Stimulated activated CD8-positive, alpha-beta memory T cell treated with anti-CD3 and anti-CD28 coated beads, Interleukin-15, amount 100 ng/mL, for 48 hours (primary cell): ENCODE data around the gene ZNF281.
A peak's percentile ranks its signal among the peaks of the same experiment; 100 is the strongest.
"Not testable (repeated sequence)": the region's sequence is repeated elsewhere in the genome, so short reads cannot be mapped to it uniquely, and the experiment has no call there.

Source experiments
- DNase-seq, 2 donors: peaks; one replicate each; pipeline ENCODE4 v3.0.0-alpha.2; 2020; ENCODE audit warnings: low read depth in 2 of 2

Gene ZNF281

DNA sequence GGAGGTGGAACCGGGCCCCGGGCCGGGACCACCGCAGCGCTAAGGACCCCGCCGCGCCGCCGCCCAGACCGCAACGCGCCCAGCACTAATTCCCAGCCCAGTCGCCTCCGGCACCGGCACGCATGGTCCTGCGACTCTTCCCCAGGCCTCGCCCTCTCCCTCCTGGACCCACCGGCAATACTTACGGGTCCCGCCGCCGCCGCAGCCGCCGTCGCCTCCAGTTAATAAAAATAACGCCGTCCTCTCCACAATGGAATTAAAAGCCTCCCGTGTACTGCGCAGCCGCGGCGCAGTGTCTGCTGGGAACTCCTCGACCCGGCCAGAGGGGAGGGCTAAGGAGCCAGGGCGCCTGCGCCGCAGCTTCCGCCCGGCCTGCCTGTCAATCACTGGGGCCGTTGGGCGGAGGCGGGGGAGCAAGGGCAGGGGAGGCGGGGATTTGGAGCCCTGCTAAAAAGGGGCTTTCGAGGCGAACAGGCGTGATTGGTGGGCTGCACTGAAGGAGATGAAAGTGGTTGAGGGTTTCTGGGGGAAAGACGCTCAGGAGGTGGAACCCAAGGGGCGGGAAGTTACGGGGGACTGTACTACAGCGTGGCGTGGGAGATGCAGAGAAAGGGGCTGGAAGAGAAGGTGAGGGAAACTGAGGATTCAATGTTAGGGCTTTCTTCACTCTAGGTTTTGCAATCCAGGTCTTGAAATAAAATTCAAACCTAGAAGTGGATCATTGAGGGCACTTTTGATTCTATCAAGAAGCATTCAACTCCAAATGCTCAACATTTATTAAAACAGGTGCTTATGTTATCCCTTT is at the start of gene ZNF281:
Gene ZNF281 (minus strand): TSS at position 276 of the 805 bp plus-strand sequence. CDS start 331 bp downstream, outside the sequence.
- DNase-seq: peak; percentile 93 to 96

DNA sequence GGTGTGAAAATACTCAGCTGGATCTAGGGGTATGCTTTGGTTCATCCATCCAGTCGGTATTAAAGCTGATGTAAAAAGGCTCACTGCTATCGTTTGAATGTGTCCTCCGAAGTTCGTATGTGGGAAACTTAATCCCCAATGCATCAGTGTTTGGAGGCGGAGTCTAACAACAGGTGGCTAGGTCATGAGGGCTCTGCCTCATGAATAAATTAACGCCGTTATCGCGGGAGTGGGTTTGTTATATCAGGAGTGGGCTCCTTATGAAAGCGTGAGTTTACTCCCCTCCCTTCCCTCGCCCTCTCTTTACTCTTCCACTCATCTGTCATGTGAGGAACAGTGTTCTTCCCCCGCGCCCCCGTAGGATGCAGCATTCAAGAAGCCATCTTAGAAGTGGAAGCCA is 48.9 kb upstream of the ZNF281 start:
- DNase-seq: no peak

- no peak for DNase-seq
Observed at GRCh38 chr1:200457810-200458209, 48.0 kb upstream of the ZNF281 start.

- DNase-seq: no peak
Observed at GRCh38 chr1:200454425-200454824, 44.6 kb upstream of the ZNF281 start.

GRCh38 chr1:200453553-200453905 is 43.7 kb upstream of the ZNF281 start:
- DNase-seq: no peak

DNA sequence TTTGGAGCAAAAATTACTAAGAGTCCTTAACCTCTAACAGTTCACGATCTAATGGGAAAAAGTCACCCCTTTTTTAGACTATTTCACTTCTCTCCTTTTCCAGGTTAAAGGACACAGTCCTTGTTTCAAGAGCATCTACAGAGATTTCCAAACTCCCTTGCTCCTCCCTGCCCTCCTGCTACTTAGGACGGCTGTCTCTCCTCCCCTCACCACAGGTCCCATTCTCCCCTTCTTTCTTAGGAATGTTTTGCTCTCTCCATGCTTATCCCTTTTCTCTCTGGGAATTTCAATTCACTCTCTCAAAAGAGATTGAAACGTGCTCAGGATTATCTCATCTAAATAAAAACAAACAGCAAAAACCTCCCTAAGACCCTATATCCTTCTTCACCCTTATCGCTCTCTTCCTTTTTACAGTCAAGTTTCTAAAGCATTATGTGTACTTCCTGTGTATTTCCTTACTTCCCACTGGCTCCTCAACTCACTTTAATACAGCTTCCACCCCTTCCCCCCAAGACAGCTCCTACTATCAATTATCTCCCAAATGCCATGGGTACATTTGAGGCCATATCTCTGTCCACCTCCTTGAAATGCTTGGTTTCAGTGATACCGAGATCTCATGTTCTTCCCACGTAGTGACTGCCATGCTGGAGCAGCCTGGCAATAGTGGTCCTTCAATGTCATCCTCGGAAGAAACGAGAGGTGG is 43.2 kb upstream of the ZNF281 start:
- no peak for DNase-seq

DNA sequence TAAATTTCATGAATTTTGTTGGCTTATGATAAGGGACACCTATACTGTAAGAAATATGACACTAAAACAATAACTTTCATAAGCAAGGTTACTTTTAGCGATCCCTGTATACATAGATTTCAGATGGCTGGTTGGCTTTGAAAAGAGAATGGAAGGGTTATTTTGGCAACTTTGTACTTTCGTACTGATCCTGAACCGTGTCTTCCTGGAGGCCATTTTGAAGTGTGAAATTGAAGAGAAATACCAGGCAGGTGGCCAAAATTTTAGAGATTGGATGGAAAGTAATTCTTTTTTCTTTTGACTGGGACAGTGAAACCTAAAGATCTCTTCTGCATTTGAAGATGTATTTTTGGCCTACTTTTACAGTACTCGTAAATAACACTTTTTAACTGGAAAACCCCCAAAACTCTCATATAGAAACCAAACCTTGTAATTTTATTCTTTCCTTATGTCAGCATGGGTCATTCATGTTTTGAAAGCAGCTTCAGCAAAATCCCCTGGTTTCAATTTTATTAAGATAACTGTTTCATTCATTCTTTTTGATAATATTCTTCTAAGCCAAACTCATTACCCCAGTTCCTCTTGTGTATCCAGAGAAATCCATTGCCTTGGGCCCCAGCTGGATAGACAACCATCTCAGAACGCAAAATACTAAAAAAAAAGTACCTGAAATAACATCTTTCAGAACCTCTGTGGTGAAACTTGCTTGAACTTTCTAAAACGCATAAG is 38.4 kb upstream of the ZNF281 start:
- DNase-seq: no peak

- no peak for DNase-seq
Observed at GRCh38 chr1:200445213-200445612, 35.4 kb upstream of the ZNF281 start.

DNA sequence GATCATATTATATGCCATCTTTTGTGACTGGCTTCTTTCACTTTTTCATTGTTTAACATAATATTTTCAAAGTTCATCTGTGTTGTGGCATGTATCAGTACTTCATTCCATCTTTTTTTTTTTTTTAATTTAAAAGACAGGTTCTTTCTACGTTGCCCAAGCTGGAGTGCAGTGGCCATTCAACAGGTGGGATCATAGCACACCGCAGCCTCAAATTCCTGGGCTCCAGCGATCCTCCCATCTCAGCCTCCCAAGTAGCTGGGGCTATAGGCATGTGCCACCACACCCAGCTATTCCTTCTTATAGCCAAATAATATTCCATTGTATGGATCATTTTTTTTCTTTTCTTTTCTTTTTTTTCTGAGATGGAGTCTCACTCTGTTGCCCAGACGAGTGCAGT is 34.6 kb upstream of the ZNF281 start:
- DNase-seq: no peak

- DNase-seq: no peak
Observed at GRCh38 chr1:200443860-200444259, 34.0 kb upstream of the ZNF281 start.

DNA sequence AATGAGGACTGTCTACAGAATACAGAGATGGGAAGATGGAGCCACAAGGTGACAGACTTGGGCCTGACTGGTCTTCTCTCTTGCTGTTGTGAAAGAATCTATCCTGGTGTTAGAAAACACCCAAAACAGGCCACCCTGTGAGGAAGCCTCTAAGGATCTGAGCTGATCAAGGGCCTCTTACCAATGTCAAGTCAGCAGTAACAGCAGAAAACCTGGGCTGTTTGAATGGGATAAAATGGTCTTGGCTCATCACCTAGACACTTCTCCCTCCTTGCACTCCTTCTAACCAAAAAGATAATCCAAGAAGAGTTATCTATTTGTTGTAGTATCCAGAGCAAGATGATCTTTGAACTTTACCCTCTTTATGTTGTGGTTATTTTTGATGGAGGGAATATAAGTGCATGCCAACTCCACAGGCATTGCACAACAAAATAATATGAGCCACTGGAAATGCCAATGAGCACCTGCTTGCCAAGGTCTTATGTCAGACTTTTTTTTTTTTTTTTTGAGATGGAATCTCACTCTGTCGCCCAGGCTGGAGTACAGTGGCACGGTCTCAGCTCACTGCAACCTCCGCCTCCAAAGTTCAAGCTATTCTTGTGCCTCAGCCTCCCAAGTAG is 32.8 kb upstream of the ZNF281 start:
- no peak for DNase-seq

- DNase-seq: no peak
Observed at GRCh38 chr1:200442023-200442422, 32.2 kb upstream of the ZNF281 start.

- DNase-seq: no peak
Observed at GRCh38 chr1:200438911-200439310, 29.1 kb upstream of the ZNF281 start.

GRCh38 chr1:200438413-200438812 is 28.6 kb upstream of the ZNF281 start:
- DNase-seq: not testable (repeated sequence)

DNA sequence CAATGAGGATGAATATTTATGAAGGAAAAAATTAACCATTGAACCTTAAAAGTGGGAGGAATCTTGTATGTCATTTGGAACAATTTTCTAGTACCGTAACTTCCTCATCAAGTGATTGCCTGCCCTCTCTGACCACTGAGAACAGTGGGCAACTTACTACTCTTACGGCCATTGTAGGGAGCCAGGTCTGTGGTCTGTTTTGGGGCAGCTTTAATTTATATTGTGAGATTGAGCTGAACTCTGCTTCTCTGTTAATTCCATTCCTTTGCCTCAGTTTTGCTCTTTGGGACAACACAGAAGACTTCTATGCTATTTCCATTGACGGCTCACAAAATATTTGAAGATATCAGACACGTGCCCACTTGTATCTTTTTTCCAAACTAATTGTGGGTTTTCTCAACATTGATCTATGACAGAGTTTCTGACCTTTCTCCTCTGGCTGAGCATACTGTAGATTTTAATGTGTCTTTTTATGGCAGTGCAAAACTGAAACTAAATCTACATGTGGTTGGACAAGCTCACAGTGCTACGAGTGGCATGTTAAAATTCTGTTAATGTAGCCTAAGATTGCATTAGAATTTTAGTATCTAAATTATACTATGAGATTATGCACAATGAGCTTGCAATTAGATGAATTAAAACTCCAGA is 27.8 kb upstream of the ZNF281 start:
- no peak for DNase-seq

DNA sequence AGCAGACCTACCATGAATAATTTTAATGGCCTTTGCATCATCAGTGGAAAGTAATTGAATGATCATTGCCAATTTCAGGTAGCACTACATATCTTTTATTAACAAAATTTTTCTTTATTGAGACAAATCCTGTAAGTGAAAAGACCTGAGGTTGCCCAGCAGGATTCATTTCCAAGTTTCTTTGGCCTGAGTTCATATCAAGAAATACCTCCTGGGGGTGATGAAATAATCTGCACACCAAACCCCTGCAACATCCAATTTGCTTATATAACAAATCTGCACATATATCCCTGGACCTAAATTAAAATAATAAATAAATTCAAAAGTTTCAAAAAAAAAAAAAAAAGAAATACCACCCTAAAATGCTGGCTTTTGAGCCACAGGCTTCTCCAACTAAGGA is 27.3 kb upstream of the ZNF281 start:
- DNase-seq: no peak

GRCh38 chr1:200436436-200436835 is 26.6 kb upstream of the ZNF281 start:
- no peak for DNase-seq

DNA sequence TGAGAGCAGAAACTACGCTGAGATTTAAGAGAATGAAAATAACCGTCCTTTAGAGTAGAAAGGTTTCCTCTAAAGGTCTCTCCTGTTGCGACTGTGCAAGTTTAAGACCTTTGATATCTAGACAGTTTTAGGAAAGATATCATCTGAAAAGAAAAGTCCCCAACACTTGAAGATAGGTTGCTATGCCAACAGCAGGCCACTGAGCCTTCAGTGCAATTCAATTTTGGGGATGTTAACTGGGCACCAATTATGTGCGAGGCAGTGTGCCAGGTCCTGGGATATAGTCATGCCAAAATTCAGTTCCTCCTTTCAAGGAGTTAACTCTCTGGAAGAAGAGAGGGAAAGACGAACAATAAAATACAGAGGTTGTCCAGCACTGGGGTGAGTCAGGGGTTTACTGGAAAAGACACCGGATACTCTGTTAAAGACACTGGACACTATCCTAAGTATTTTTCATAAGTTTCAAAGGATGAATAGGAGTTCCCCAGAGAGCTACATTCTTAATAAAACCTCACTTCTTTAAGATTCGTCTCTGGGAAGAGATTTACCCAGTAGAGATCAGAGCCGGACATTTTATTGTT is 25.5 kb upstream of the ZNF281 start:
- DNase-seq: no peak

GRCh38 chr1:200433586-200433985 is 23.8 kb upstream of the ZNF281 start:
- DNase-seq: no peak

DNA sequence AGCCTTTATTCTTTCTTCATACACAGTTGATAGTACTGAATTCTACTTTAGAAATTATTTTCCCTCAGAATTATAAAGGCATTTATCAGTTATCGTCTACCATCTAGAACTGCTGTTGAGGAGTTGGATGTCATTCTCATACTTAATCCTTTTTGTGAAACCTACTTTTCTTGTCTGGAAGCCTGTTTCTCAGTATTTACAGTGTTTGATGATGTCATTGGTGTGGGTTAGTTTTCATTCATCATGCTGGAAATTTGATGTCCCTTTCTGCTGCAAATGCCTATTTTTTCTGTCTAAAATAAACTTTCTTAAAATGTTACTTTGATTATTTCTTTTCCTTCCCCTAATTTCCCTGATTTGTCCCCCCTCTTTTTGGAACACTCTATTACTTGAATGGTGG is 22.8 kb upstream of the ZNF281 start:
- DNase-seq: no peak

DNA sequence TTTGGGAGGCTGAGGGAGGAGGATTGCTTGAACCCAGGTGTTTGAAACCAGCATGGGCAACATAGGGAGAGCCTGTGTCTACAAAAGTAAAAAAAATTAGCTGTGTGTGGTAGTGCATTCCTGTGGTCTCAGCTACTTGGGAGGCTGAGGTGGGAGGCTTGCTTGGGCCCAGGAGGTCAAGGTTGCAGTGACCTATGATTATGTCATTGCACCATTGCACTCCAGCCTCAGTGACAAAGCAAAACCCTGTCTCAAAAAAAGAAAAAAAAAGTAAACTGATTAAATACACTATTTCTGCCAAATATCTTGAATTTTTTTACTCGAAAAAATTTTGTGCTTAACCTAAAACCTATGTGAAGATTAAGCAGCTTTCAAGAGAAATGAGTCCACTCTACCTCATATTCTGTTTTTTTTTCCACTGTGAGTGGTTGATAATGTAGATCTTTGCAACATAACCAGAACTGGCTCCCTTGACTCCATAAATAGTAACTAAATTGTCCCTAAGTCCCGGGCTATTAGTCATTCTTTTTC is 19.4 kb upstream of the ZNF281 start:
- no peak for DNase-seq
